Astrocyte (in vitro differentiated cells and primary cell): Measurements from ENCODE around the gene ZNF862. TPM values are rescaled to one million over a fixed set of nuclear protein-coding genes. Genes with fewer than 3 reads are reported as not detected.

Experiments used
- DNase-seq: peaks from one replicate; pipeline ENCODE4 v3.0.0-alpha.2; 2010; ENCODE audit warnings: low read depth
- FAIRE-seq: peaks from 2 replicates; lab custom pipeline; 2011; peaks lifted over from hg19 to GRCh38; lab: Jason Lieb, UNC
- H2AFZ ChIP-seq: 2 replicates; pipeline ENCODE4 v1.6.0; 2012; ENCODE audit warnings: low read depth, low read length, inconsistent platforms
- H3K27ac ChIP-seq: 2 replicates; pipeline ENCODE4 v1.5.1; 2011; ENCODE audit warnings: low read depth, low read length, inconsistent platforms
- H3K27me3 ChIP-seq: 2 replicates; pipeline ENCODE4 v1.6.0; 2011; ENCODE audit warnings: low read length, inconsistent platforms; ENCODE audit not compliant: insufficient read depth
- H3K36me3 ChIP-seq: 2 replicates; pipeline ENCODE4 v1.5.1; 2011; ENCODE audit warnings: low read length, inconsistent platforms; ENCODE audit not compliant: insufficient read depth
- H3K4me1 ChIP-seq: 2 replicates; pipeline ENCODE4 v1.5.1; 2011; ENCODE audit warnings: low read length, inconsistent platforms; ENCODE audit not compliant: insufficient read depth
- H3K4me2 ChIP-seq: 2 replicates; pipeline ENCODE4 v1.6.0; 2012; ENCODE audit warnings: low read length, inconsistent platforms
- H3K4me3 ChIP-seq: 2 replicates; pipeline ENCODE4 v1.5.1; 2011; ENCODE audit warnings: low read depth, mild to moderate bottlenecking, low read length, inconsistent platforms; ENCODE audit not compliant: insufficient read depth
- H3K79me2 ChIP-seq: 2 replicates; pipeline ENCODE4 v1.6.0; 2012; ENCODE audit warnings: mild to moderate bottlenecking, low read length, inconsistent platforms; ENCODE audit not compliant: insufficient read depth
- H3K9ac ChIP-seq: 2 replicates; pipeline ENCODE4 v1.6.0; 2012; ENCODE audit warnings: mild to moderate bottlenecking, low read length, inconsistent platforms
- H3K9me3 ChIP-seq: 2 replicates; pipeline ENCODE4 v1.5.1; 2012; ENCODE audit warnings: low read depth, mild to moderate bottlenecking, low read length, inconsistent platforms; ENCODE audit not compliant: insufficient read depth
- H4K20me1 ChIP-seq: 2 replicates; pipeline ENCODE4 v1.6.0; 2012; ENCODE audit warnings: low read length, inconsistent platforms; ENCODE audit not compliant: insufficient read depth
- H3K27ac Mint-ChIP-seq: one replicate; pipeline ENCODE4 v1.8.0; 2021; ENCODE audit warnings: mild to moderate bottlenecking, mixed read lengths; ENCODE audit not compliant: unreplicated experiment
- H3K27me3 Mint-ChIP-seq: one replicate; pipeline ENCODE4 v1.8.0; 2021; ENCODE audit warnings: low read depth, mixed read lengths; ENCODE audit not compliant: unreplicated experiment
- H3K36me3 Mint-ChIP-seq: one replicate; pipeline ENCODE4 v1.8.0; 2021; ENCODE audit warnings: low read depth, mixed read lengths; ENCODE audit not compliant: unreplicated experiment
- H3K4me1 Mint-ChIP-seq: one replicate; pipeline ENCODE4 v1.8.0; 2021; ENCODE audit warnings: low read depth, mixed read lengths; ENCODE audit not compliant: unreplicated experiment
- H3K4me3 Mint-ChIP-seq: one replicate; pipeline ENCODE4 v1.8.0; 2021; ENCODE audit warnings: mild to moderate bottlenecking, moderate library complexity, mixed read lengths; ENCODE audit not compliant: unreplicated experiment
- H3K9me3 Mint-ChIP-seq: one replicate; pipeline ENCODE4 v1.8.0; 2021; ENCODE audit warnings: mild to moderate bottlenecking, mixed read lengths; ENCODE audit not compliant: unreplicated experiment
- CTCF ChIP-seq: IDR thresholded peaks from 2 replicates; pipeline ENCODE4 v1.5.1; 2011; ENCODE audit warnings: low read depth, mild to moderate bottlenecking, inconsistent platforms, low read length, moderate library complexity; ENCODE audit not compliant: insufficient read depth
- EZH2 ChIP-seq: IDR thresholded peaks from 2 replicates; pipeline ENCODE4 v1.6.1; 2012; ENCODE audit warnings: mild to moderate bottlenecking, low read length, inconsistent platforms; ENCODE audit not compliant: insufficient read depth
- total RNA-seq: library from RNA; stranded (reverse); gene quantifications from 2 replicates; pipeline ENCODE4 v1.2.1, GENCODE V29; 2021

The ZNF862 gene
- total RNA-seq, 1 donor from 2014 or later: 13.2 TPM

GRCh38 chr7:149793261-149793660 lies 44.9 kb upstream of the ZNF862 start:
- Histone ChIP-seq H3K4me3 (no peak overlapping the region), H3K4me1 (no peaks in the 10 kb centered on the region), H2AFZ (no peak overlapping the region), H3K9ac (no peak overlapping the region), H3K4me2 (no peak overlapping the region), H3K36me3 (no peaks in the 10 kb centered on the region), H3K9me3 (no peaks in the 10 kb centered on the region), H3K27me3 (peaks cover 14% of the 10 kb centered on the region), H3K27ac (no peak overlapping the region), H4K20me1 (no peaks in the 10 kb centered on the region), H3K79me2 (no peaks in the 10 kb centered on the region)
- Mint-ChIP-seq H3K9me3 (no peaks in the 10 kb centered on the region), H3K4me1 (peaks cover 1% of the 10 kb centered on the region), H3K4me3 (no peak overlapping the region), H3K36me3 (peaks cover 3% of the 10 kb centered on the region), H3K27ac (no peak overlapping the region), H3K27me3 (peaks cover 60% of the 10 kb centered on the region)
- no peak for DNase-seq
- no peak for TF ChIP-seq EZH2
- TF ChIP-seq CTCF: no peak
- no peak for FAIRE-seq

DNA sequence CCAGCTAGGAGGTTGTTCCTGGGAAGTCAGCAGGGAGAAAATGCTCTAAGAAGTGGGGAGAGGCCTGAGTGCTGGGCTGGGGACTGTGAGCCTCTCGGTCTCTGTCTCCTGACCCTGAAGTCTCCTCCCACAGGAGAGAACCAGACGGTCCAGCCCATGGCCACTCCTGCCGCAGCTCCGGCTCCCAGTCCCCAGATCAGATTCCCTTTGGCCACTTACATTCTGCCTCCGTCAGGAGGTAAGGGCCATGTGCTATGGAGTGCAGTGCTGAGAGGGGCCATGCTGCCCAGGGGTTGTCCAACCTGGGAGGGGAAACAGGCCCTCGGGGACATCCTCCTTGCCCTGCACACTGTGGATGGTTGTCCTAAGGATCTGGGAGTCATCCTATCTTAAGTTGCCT lies 43.5 kb upstream of the ZNF862 start:
- peaks cover 59% of the 10 kb centered on the region for H3K27me3 Mint-ChIP-seq
- peak overlapping the region; percentile 75 for H3K27ac Mint-ChIP-seq
- no peak for DNase-seq
- Histone ChIP-seq H3K4me3 (no peak overlapping the region), H3K4me2 (no peak overlapping the region), H2AFZ (no peak overlapping the region), H3K27ac (no peak overlapping the region), H3K4me1 (no peaks in the 10 kb centered on the region), H3K27me3 (peaks cover 11% of the 10 kb centered on the region), H3K9me3 (no peaks in the 10 kb centered on the region), H3K36me3 (no peaks in the 10 kb centered on the region), H4K20me1 (no peaks in the 10 kb centered on the region), H3K9ac (no peak overlapping the region), H3K79me2 (no peaks in the 10 kb centered on the region)
- H3K4me1 Mint-ChIP-seq: peaks cover 1% of the 10 kb centered on the region
- FAIRE-seq: no peak
- H3K4me3 Mint-ChIP-seq: no peak overlapping the region
- H3K9me3 Mint-ChIP-seq: no peaks in the 10 kb centered on the region
- no peak for TF ChIP-seq CTCF
- no peak for TF ChIP-seq EZH2
- peaks cover 3% of the 10 kb centered on the region for H3K36me3 Mint-ChIP-seq

DNA sequence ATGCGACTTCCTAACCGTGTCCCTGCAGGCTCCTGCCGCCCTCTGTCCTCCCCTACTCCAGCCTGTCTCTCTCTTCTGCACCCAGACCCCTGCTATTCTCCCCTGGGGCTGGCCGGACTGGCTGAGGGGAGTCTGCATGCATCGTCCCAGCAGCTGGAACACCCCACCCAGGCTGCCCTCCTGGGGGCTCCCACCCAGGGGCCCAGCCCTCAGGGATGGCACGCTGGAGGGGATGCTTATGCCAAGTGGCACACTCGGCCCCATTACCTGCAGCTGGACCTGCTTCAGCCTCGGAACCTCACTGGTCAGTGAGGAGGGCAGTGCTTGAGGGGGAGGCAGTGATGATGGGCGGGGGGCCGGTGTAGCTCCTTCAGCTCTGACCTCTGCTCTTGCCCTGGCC lies 43.0 kb upstream of the ZNF862 start:
- peak overlapping the region; percentile 41 for H3K27ac Mint-ChIP-seq
- no peak overlapping the region for H3K4me3 Mint-ChIP-seq
- no peak for TF ChIP-seq CTCF
- TF ChIP-seq EZH2: no peak

More for the DNA sequence above, 43.0 kb upstream of the ZNF862 start:
- no peaks in the 10 kb centered on the region for H3K79me2 ChIP-seq
- no peaks in the 10 kb centered on the region for H3K4me1 ChIP-seq
- H3K9ac ChIP-seq: no peak overlapping the region
- peaks cover 1% of the 10 kb centered on the region for H3K4me1 Mint-ChIP-seq
- H3K36me3 Mint-ChIP-seq: peaks cover 3% of the 10 kb centered on the region
- FAIRE-seq (no peak), DNase-seq (no peak)
- peaks cover 55% of the 10 kb centered on the region for H3K27me3 Mint-ChIP-seq
- H3K4me2 ChIP-seq: no peak overlapping the region
- H3K9me3 ChIP-seq: no peaks in the 10 kb centered on the region
- no peak overlapping the region for H3K27ac ChIP-seq
- peaks cover 8% of the 10 kb centered on the region for H3K27me3 ChIP-seq
- H3K36me3 ChIP-seq: no peaks in the 10 kb centered on the region
- no peaks in the 10 kb centered on the region for H3K9me3 Mint-ChIP-seq
- H4K20me1 ChIP-seq: no peaks in the 10 kb centered on the region
- no peak overlapping the region for H2AFZ ChIP-seq
- H3K4me3 ChIP-seq: no peak overlapping the region
